ENCODE results near the gene CYLD. TPM values are rescaled to one million over a fixed set of nuclear protein-coding genes. Genes with fewer than 3 reads are reported as not detected.

The CYLD gene
- total and polyA plus RNA-seq, 7 donors: 7.9 to 45.3 (median 29.6) TPM

- WGBS, 2 donors: 93 to 95% methylated on average over 2 of the region's 2 CpGs
- TF ChIP-seq POLR2AphosphoS5 (IDR thresholded peaks at IDR 0.05) (no peak), POLR2A (IDR thresholded peaks at IDR 0.05) (no peak), EP300 (IDR thresholded peaks at IDR 0.05) (no peak)
- TF ChIP-seq, protein P1, sequence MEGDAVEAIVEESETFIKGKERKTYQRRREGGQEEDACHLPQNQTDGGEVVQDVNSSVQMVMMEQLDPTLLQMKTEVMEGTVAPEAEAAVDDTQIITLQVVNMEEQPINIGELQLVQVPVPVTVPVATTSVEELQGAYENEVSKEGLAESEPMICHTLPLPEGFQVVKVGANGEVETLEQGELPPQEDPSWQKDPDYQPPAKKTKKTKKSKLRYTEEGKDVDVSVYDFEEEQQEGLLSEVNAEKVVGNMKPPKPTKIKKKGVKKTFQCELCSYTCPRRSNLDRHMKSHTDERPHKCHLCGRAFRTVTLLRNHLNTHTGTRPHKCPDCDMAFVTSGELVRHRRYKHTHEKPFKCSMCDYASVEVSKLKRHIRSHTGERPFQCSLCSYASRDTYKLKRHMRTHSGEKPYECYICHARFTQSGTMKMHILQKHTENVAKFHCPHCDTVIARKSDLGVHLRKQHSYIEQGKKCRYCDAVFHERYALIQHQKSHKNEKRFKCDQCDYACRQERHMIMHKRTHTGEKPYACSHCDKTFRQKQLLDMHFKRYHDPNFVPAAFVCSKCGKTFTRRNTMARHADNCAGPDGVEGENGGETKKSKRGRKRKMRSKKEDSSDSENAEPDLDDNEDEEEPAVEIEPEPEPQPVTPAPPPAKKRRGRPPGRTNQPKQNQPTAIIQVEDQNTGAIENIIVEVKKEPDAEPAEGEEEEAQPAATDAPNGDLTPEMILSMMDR (IDR thresholded peaks at IDR 0.05): no peak
- peaks cover 0 to 6% (median 0%) of the 10 kb centered on the region in 3 donors for H3K27me3 ChIP-seq
- DNase-seq: no peak
- no peak overlapping the region for H3K27ac ChIP-seq
- H3K4me1 ChIP-seq: no peaks in the 10 kb centered on the region
- H3K4me3 ChIP-seq: no peak overlapping the region
- no peaks in the 10 kb centered on the region for H3K36me3 ChIP-seq
- no peaks in the 10 kb centered on the region for H3K9me3 ChIP-seq
- intact Hi-C loops (cut with DNase I): no loop called here
Observed at GRCh38 chr16:50846511-50846910, 104.6 kb downstream of the CYLD start.

GRCh38 chr16:50847166-50847565 is 105.3 kb downstream of the CYLD start:
- TF ChIP-seq, protein P1 (IDR thresholded peaks at IDR 0.05): no peak
- TF ChIP-seq POLR2AphosphoS5 (IDR thresholded peaks at IDR 0.05): no peak
- no peak for TF ChIP-seq EP300 (IDR thresholded peaks at IDR 0.05)
- no peak for TF ChIP-seq POLR2A (IDR thresholded peaks at IDR 0.05)
- H3K27ac ChIP-seq: no peak overlapping the region

DNA sequence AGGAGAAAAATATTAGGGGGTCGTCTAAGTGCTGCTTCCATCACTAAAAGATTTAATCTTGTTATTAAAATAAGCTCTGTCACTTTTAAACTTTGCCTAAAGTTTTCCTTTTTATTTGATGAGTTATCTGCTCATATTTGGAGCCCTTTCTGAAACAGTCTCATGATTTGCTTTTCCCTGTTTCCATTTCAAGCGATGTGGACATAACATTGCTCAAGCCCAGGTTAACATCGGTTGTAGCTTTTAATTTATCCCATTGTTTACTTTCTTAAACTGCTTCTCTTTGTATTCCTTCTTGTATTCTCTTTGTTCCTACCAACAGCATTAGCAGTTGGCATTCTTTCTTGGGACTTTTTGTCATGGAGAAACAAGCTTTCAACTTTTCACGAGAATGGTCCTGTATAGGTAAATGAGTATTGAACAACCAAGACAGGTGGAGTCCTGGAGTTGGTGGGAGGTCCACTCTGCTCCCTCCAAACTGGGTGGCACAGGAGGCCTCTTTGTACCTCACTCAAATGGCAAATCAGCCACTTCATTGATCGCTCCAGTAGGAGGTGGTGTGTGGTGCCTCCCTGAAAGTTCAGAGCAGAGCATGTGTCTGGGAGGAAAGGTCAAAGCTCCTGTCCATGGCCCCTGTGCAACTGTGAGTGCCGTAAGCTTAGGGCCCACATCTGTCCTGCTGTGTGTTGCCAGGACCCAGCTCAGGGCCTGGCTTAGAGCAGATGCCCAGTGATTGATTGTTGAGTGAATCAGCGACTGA is 107.0 kb downstream of the CYLD start:
- Histone ChIP-seq H3K27me3 (no peaks in the 10 kb centered on the region), H3K4me1 (no peaks in the 10 kb centered on the region), H3K9me3 (no peaks in the 10 kb centered on the region), H3K4me3 (no peak overlapping the region), H3K27ac (no peak overlapping the region), H3K36me3 (no peaks in the 10 kb centered on the region)
- TF ChIP-seq POLR2AphosphoS5 (IDR thresholded peaks at IDR 0.05) (no peak), EP300 (IDR thresholded peaks at IDR 0.05) (no peak), POLR2A (IDR thresholded peaks at IDR 0.05) (no peak)
- TF ChIP-seq, protein P1 (IDR thresholded peaks at IDR 0.05): no peak
- WGBS, 2 donors: 77 to 88% methylated on average over 7 of the region's 7 CpGs
- intact Hi-C loops (cut with DNase I): no loop called here
- DNase-seq: no peak

More at GRCh38 chr16:50847166-50847565, 105.3 kb downstream of the CYLD start:
- no peaks in the 10 kb centered on the region for H3K27me3 ChIP-seq
- H3K9me3 ChIP-seq: no peaks in the 10 kb centered on the region
- intact Hi-C loops (cut with DNase I): no loop called here
- DNase-seq: no peak
- no peak overlapping the region for H3K4me3 ChIP-seq
- 64 to 82% methylated on average over 3 of the region's 3 CpGs for WGBS, 2 donors
- no peaks in the 10 kb centered on the region for H3K4me1 ChIP-seq
- no peaks in the 10 kb centered on the region for H3K36me3 ChIP-seq

Small RNA genes within 50 kb of the gene (small RNA-seq; reads per million reads assigned to genes)
- 0 reads per million in 3 donors for gene MIR3181

Other genes with a start within 250 kb of the CYLD start
- 10 to 100 TPM in 3 of 4 donors, 1 to 10 TPM in 1; 6.7 to 18.0 (median 11.5) TPM for gene NKD1, start 193.7 kb upstream of the CYLD start, total RNA-seq
- gene NKD1, start 193.7 kb upstream of the CYLD start, polyA plus RNA-seq: 1 to 10 TPM in 2 of 3 donors, under 1 TPM in 1; under 0.01 to 2.8 (median 1.5) TPM
- gene SNX20, start 60.8 kb upstream of the CYLD start, total RNA-seq: 1 to 10 TPM; 1.5 to 1.9 (median 1.8) TPM
- gene SNX20, start 60.8 kb upstream of the CYLD start, polyA plus RNA-seq: 1 to 10 TPM in 1 of 3 donors, under 1 TPM in 2; 0.60 to 9.3 (median 0.92) TPM
- 1 to 10 TPM; 2.5 to 3.0 (median 2.7) TPM for gene NOD2, start 48.5 kb upstream of the CYLD start, total RNA-seq
- under 1 TPM; 0.23 to 0.76 (median 0.60) TPM for gene NOD2, start 48.5 kb upstream of the CYLD start, polyA plus RNA-seq

Data from sigmoid colon (tissue), 7 donors.